HEK293 (cell line): ENCODE measurements around the gene VGLL4.
A peak's percentile ranks its signal among the peaks of the same experiment; 100 is the strongest.

Experiments used
- BCL6B ChIP-seq: fragments of 450-650 bp; formaldehyde crosslinking; IDR thresholded peaks from 2 replicates; pipeline ENCODE4 v1.5.1; 2017; ENCODE audit warnings: missing biosample characterization, missing genetic modification characterization
- MYNN ChIP-seq: fragments of 450-650 bp; formaldehyde crosslinking; IDR thresholded peaks from 2 replicates; pipeline ENCODE4 v1.5.1; 2016; ENCODE audit warnings: missing biosample characterization, missing genetic modification characterization, borderline replicate concordance
- PRDM6 ChIP-seq: fragments of 450-650 bp; formaldehyde crosslinking; IDR thresholded peaks from 2 replicates; pipeline ENCODE4 v1.5.1; 2017; ENCODE audit warnings: missing biosample characterization, missing genetic modification characterization
- SP7 ChIP-seq: fragments of 450-650 bp; formaldehyde crosslinking; IDR thresholded peaks from 2 replicates; pipeline ENCODE4 v1.5.1; 2016; ENCODE audit warnings: missing biosample characterization, missing genetic modification characterization
- ZNF148 ChIP-seq: fragments of 450-650 bp; formaldehyde crosslinking; IDR thresholded peaks from 2 replicates; pipeline ENCODE4 v1.5.0; 2017; ENCODE audit warnings: missing biosample characterization, missing genetic modification characterization, borderline replicate concordance
- ZNF16 ChIP-seq: fragments of 450-650 bp; formaldehyde crosslinking; IDR thresholded peaks from 2 replicates; pipeline ENCODE4 v1.5.1; 2016; ENCODE audit warnings: low read depth, missing biosample characterization, missing genetic modification characterization
- ZNF18 ChIP-seq: fragments of 450-650 bp; formaldehyde crosslinking; IDR thresholded peaks from 2 replicates; pipeline ENCODE4 v1.5.1; 2016; ENCODE audit warnings: missing biosample characterization, missing genetic modification characterization
- ZNF184 ChIP-seq: fragments of 450-650 bp; IDR thresholded peaks from 2 replicates; pipeline ENCODE4 v1.5.1; 2018; ENCODE audit warnings: missing biosample characterization, mild to moderate bottlenecking, missing genetic modification characterization
- ZNF280D ChIP-seq: fragments of 450-650 bp; formaldehyde crosslinking; IDR thresholded peaks from 2 replicates; pipeline ENCODE4 v1.5.1; 2016; ENCODE audit warnings: missing biosample characterization, missing genetic modification characterization
- ZNF366 ChIP-seq: fragments of 450-650 bp; formaldehyde crosslinking; conservative IDR thresholded peaks from 2 replicates; pipeline ENCODE4 v1.5.1; 2016; ENCODE audit warnings: missing biosample characterization, missing genetic modification characterization
- ZNF398 ChIP-seq: fragments of 450-650 bp; formaldehyde crosslinking; IDR thresholded peaks from 2 replicates; pipeline ENCODE4 v1.5.1; 2017; ENCODE audit warnings: missing biosample characterization, missing genetic modification characterization
- ZNF423 ChIP-seq: fragments of 450-650 bp; formaldehyde crosslinking; IDR thresholded peaks from 2 replicates; pipeline ENCODE4 v1.5.1; 2016; ENCODE audit warnings: missing biosample characterization, missing genetic modification characterization
- ZNF48 ChIP-seq: fragments of 450-650 bp; formaldehyde crosslinking; IDR thresholded peaks from 2 replicates; pipeline ENCODE4 v1.5.1; 2016; ENCODE audit warnings: missing biosample characterization, missing genetic modification characterization
- ZNF488 ChIP-seq: fragments of 450-650 bp; formaldehyde crosslinking; IDR thresholded peaks from 2 replicates; pipeline ENCODE4 v1.5.1; 2016; ENCODE audit warnings: missing biosample characterization, missing genetic modification characterization
- ZNF600 ChIP-seq: fragments of 450-650 bp; formaldehyde crosslinking; IDR thresholded peaks from 2 replicates; pipeline ENCODE4 v1.5.1; 2016; ENCODE audit warnings: missing biosample characterization, missing genetic modification characterization
- ZNF610 ChIP-seq: fragments of 450-650 bp; formaldehyde crosslinking; IDR thresholded peaks from 2 replicates; pipeline ENCODE4 v1.5.1; 2016; ENCODE audit warnings: missing biosample characterization, missing genetic modification characterization, borderline replicate concordance
- ZNF654 ChIP-seq: fragments of 450-650 bp; formaldehyde crosslinking; IDR thresholded peaks from 2 replicates; pipeline ENCODE4 v1.5.1; 2016; ENCODE audit warnings: low read depth, missing biosample characterization, missing genetic modification characterization
- ZNF658 ChIP-seq: fragments of 450-650 bp; formaldehyde crosslinking; IDR thresholded peaks from 2 replicates; pipeline ENCODE4; 2016; ENCODE audit warnings: missing biosample characterization, missing genetic modification characterization
- ZNF670 ChIP-seq: fragments of 450-650 bp; formaldehyde crosslinking; IDR thresholded peaks from 2 replicates; pipeline ENCODE4 v1.5.1; 2016; ENCODE audit warnings: missing biosample characterization, missing genetic modification characterization, low read depth
- ZNF76 ChIP-seq: fragments of 450-650 bp; formaldehyde crosslinking; IDR thresholded peaks from 2 replicates; pipeline ENCODE4; 2016; ENCODE audit warnings: low read depth, missing biosample characterization, missing genetic modification characterization, borderline replicate concordance
- ZNF791 ChIP-seq: fragments of 450-650 bp; formaldehyde crosslinking; IDR thresholded peaks from 2 replicates; pipeline ENCODE4 v1.5.1; 2016; ENCODE audit warnings: missing biosample characterization, missing genetic modification characterization
- ZSCAN16 ChIP-seq: fragments of 450-650 bp; formaldehyde crosslinking; IDR thresholded peaks from 2 replicates; pipeline ENCODE4 v1.5.1; 2016; ENCODE audit warnings: missing biosample characterization, missing genetic modification characterization
- ZSCAN18 ChIP-seq: fragments of 450-650 bp; formaldehyde crosslinking; IDR thresholded peaks from 2 replicates; pipeline ENCODE4 v1.5.1; 2016; ENCODE audit warnings: missing biosample characterization, missing genetic modification characterization
- ZXDB ChIP-seq: fragments of 450-650 bp; formaldehyde crosslinking; IDR thresholded peaks from 2 replicates; pipeline ENCODE4 v1.5.1; 2016; ENCODE audit warnings: missing biosample characterization, missing genetic modification characterization

VGLL4 gene

GRCh38 chr3:11582191-11582968 is 61.3 kb downstream of the VGLL4 start (continued):
- no peak for TF ChIP-seq ZNF791 (tag by site-specific recombination)
- no peak for TF ChIP-seq ZSCAN16 (tag by site-specific recombination)
- TF ChIP-seq ZNF423 (tag by site-specific recombination), result peak; percentile 87
- TF ChIP-seq SP7 (tag by site-specific recombination), result peak; percentile 92
- no peak for TF ChIP-seq ZNF366
- no peak for TF ChIP-seq ZNF670 (tag by site-specific recombination)
- TF ChIP-seq ZNF398 (tag by site-specific recombination), result peak; percentile 45; the same call in 1 of the 2 replicates
- peak; percentile 89 for TF ChIP-seq PRDM6 (tag by site-specific recombination)
- no peak for TF ChIP-seq ZNF658 (tag by site-specific recombination)
- TF ChIP-seq ZXDB, result peak; percentile 65
- TF ChIP-seq ZNF488, result no peak
- TF ChIP-seq ZNF76 (tag by site-specific recombination), result no peak
- TF ChIP-seq BCL6B, result no peak
- TF ChIP-seq ZNF280D (tag by site-specific recombination), result no peak
- TF ChIP-seq ZNF18, result 0 out of 2 replicates have a peak, but pooled peaks have one; percentile 36
- no peak for TF ChIP-seq ZNF16 (tag by site-specific recombination)
- no peak for TF ChIP-seq ZNF654
- no peak for TF ChIP-seq ZNF48 (tag by site-specific recombination)
- TF ChIP-seq ZNF610 (tag by site-specific recombination), result peak; percentile 27; the same call in 1 of the 2 replicates
- TF ChIP-seq ZNF600 (tag by site-specific recombination), result peak; percentile 95
- no peak for TF ChIP-seq ZNF148 (tag by site-specific recombination)
- no peak for TF ChIP-seq ZNF184 (tag by site-specific recombination)
- TF ChIP-seq MYNN, result peak; percentile 100
- no peak for TF ChIP-seq ZSCAN18 (tag by site-specific recombination)
